GM20000 (cell line): ENCODE data around the gene SIL1.
"Not testable (repeated sequence)": the region's sequence is repeated elsewhere in the genome, so short reads cannot be mapped to it uniquely, and the experiment has no call there.

Experiments
- DNase-seq: peaks from one replicate; pipeline ENCODE4 v3.0.0; 2012; ENCODE audit warnings: low spot score
- TF ChIP-seq, protein P1 (sequence below): IDR thresholded peaks from 2 replicates; pipeline ENCODE4 v1.5.1; 2012; ENCODE audit warnings: mild to moderate bottlenecking, control low read depth; ENCODE audit errors: extremely low read depth, missing control alignments

The SIL1 gene

GRCh38 chr5:139017624-139018023 lies 180.5 kb downstream of the SIL1 start:
- TF ChIP-seq, protein P1, sequence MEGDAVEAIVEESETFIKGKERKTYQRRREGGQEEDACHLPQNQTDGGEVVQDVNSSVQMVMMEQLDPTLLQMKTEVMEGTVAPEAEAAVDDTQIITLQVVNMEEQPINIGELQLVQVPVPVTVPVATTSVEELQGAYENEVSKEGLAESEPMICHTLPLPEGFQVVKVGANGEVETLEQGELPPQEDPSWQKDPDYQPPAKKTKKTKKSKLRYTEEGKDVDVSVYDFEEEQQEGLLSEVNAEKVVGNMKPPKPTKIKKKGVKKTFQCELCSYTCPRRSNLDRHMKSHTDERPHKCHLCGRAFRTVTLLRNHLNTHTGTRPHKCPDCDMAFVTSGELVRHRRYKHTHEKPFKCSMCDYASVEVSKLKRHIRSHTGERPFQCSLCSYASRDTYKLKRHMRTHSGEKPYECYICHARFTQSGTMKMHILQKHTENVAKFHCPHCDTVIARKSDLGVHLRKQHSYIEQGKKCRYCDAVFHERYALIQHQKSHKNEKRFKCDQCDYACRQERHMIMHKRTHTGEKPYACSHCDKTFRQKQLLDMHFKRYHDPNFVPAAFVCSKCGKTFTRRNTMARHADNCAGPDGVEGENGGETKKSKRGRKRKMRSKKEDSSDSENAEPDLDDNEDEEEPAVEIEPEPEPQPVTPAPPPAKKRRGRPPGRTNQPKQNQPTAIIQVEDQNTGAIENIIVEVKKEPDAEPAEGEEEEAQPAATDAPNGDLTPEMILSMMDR: no peak
- no peak for DNase-seq

GRCh38 chr5:139016186-139016585 lies 182.0 kb downstream of the SIL1 start:
- TF ChIP-seq, protein P1: no peak
- no peak for DNase-seq

DNA sequence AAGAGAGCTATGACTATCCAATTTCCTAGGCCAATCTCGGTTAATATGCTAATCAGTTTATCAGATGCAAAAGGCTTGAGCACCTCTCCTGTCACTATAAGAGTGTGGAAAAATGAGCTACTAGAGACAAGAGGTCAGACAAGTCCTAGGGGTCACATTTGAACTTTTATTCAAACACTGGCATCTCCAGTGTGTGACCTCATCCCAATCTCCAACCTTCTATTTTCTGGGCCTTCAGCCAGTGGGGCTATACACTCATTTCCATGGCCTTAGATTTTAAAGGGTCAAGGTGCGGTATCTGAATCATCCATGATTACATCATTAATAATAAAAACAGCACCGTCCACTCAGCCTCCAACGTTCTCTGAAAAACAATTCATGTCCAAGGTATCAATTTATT lies 183.4 kb downstream of the SIL1 start:
- TF ChIP-seq, protein P1: no peak
- DNase-seq: no peak

GRCh38 chr5:139012176-139012575 lies 186.0 kb downstream of the SIL1 start:
- TF ChIP-seq, protein P1: no peak

GRCh38 chr5:139011156-139011555 lies 187.0 kb downstream of the SIL1 start:
- DNase-seq: not testable (repeated sequence)

More at GRCh38 chr5:139012176-139012575, 186.0 kb downstream of the SIL1 start:
- DNase-seq: no peak

GRCh38 chr5:139004374-139005307 lies 193.5 kb downstream of the SIL1 start:
- no peak for DNase-seq
- TF ChIP-seq, protein P1: no peak

DNA sequence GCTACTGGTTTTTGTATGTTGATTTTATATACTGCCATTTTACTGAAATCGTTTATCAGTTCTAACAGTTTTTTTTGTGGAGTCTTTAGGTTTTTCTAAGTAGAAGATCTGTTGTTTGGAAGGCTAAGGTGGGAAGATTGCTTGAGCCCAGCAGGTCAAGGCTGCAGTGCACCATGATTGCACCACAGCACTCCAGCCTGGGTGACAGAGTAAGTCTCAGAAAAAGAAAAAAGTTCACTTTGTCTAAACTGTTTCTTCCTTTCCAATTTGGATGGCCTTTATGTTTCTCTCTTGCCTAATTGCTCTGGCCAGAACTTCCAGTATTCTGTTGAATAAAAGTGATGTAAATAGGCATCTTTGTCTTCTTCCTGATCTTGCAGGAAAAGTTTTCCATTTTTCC lies 198.5 kb downstream of the SIL1 start:
- DNase-seq: no peak
- TF ChIP-seq, protein P1: no peak

- no peak for DNase-seq
Measured at GRCh38 chr5:138998521-138998920, 199.6 kb downstream of the SIL1 start.

More at GRCh38 chr5:138998521-138998920, 199.6 kb downstream of the SIL1 start:
- TF ChIP-seq, protein P1: no peak
